ENCODE results near the gene CEP68. TPM values are rescaled to one million over a fixed set of nuclear protein-coding genes. Genes with fewer than 3 reads are reported as not detected.
"Not testable (repeated sequence)": the region's sequence is repeated elsewhere in the genome, so short reads cannot be mapped to it uniquely, and the experiment has no call there.

Gene CEP68
- total RNA-seq, 1 donor from 2014 or later, result 20.3 TPM

- peak; percentile 100 for DNase-seq
Measured at GRCh38 chr2:65129826-65130663, 73.8 kb downstream of the CEP68 start, which contains the start of gene RAB1A. RAB1A (minus strand) TSS chr2:65130106; CDS start chr2:65129915, 191 bp downstream.

- peak; percentile 46 for DNase-seq
Measured at GRCh38 chr2:65130664-65131175, 74.5 kb downstream of the CEP68 start.

DNA sequence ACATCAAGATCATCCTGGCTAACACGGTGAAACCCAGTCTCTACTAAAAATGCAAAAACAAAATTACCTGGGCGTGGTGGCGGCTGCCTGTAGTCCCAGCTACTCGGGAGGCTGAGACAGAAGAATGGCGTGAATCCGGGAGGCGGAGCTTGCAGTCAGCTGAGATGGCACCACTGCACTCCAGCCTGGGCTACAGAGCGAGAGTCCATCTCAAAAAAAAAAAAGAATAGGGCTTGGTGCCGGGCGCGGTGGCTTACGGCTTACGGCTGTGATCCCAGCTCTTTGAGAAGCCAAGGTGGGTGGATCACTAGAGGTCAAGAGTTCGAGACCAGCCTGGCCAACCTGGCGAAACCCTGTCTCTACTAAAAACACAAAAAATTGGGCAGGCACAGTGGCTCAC lies 76.7 kb downstream of the CEP68 start:
- DNase-seq, result not testable (repeated sequence)

GRCh38 chr2:65133626-65134025 lies 77.4 kb downstream of the CEP68 start:
- no peak for DNase-seq

DNA sequence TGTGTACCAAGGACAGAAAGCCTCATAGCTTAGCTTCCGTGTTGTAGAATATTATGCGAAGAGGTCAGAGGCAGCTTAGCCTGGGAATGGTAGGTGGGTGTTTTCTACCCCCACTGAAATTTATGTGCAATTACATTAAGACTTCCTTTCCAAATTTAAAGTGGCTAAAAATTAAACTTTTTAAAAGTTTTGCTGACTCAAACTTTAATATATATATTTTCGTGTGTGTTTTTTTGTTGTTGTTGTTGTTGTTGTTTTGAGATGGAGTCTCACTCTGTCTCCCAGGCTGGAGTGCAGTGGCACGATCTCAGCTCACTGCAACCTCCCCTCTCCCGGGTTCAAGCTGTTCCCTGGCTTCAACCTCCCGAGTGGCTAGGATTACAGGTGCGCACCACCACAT lies 77.9 kb downstream of the CEP68 start:
- no peak for DNase-seq

DNA sequence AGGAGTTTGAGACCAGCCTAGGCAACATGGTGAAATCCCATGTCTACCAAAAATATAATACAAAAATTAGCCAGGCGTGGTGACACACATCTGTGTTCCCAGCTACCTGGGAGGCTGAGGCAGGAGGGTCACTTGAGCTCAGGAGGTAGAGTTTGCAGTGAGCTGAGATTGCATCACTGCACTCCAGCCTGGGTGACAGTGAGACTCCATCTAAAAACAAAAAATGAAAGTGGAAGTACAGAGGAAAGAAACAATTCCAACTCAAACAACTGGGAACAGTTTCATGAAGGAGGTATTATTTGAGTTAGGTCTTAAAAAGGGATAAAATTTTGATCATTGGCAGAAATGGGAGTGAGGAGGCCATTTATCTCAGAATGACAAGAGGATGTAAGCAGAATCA lies 80.0 kb downstream of the CEP68 start:
- DNase-seq, result no peak

Other genes with a start within 250 kb of the CEP68 start
- gene SLC1A4, start 67.0 kb upstream of the CEP68 start, total RNA-seq, result 9.9 TPM
- gene RAB1A, start 73.7 kb downstream of the CEP68 start, total RNA-seq, result 78.1 TPM
- gene ACTR2, start 171.4 kb downstream of the CEP68 start, total RNA-seq, result 126 TPM

Data from skin of body (tissue), 2 donors.